ENCODE measurements around the gene RGS17. TPM values are rescaled to one million over a fixed set of nuclear protein-coding genes. Genes with fewer than 3 reads are reported as not detected.

RGS17 gene
- total and polyA plus RNA-seq, 4 experiments from 2014 or later, result not detected

DNA sequence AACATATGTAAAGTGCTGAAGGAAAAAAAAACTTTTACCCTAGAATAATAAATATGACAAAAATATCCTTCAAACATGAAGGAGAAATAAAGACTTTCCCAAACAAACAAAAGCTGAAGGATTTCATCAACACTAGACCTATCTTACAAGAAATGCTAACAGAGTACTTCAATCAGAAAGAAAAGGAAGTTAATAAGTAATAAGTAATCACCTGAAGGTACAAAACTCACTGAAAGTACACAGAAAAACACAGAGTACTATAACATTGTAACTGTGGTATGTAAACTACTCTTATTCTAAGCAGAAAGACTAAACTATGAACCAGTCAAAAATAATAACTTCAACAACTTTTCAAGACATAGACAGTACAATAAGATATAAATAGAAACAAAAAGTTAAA lies 67.1 kb downstream of the RGS17 start:
- no peaks in the 10 kb centered on the region for H3K4me1 Mint-ChIP-seq
- CTCF ChIA-PET (ENCODE audit: partially characterized antibody), result no interaction called here
- H3K27ac Mint-ChIP-seq, result no peak overlapping the region
- Histone ChIP-seq H3K27me3 (ENCODE audit: insufficient read depth, low read length) (no peaks in the 10 kb centered on the region), H3K4me3 (ENCODE audit: low read length in 2 of 2) (no peak overlapping the region), H3K4me1 (ENCODE audit: insufficient read depth, low read length) (no peaks in the 10 kb centered on the region), H3K9me3 (ENCODE audit: control insufficient read depth in 1 of 2, low read length in 2 of 2) (no peaks in the 10 kb centered on the region), H3K27ac (ENCODE audit: low read depth, low read length) (no peak overlapping the region), H3K36me3 (ENCODE audit: insufficient read depth, low read length) (no peaks in the 10 kb centered on the region)
- no peak for DNase-seq
- peaks cover 0 to 20% (median 5%) of the 10 kb centered on the region in 8 donors for H3K9me3 Mint-ChIP-seq
- H3K36me3 Mint-ChIP-seq, result no peaks in the 10 kb centered on the region
- peaks cover 4 to 17% of the 10 kb centered on the region in 2 donors for H3K27me3 Mint-ChIP-seq
- intact Hi-C loops (cut with micrococcal nuclease), result no loop called here
- no peak overlapping the region for H3K4me3 Mint-ChIP-seq
- POLR2A ChIA-PET (ENCODE audit: partially characterized antibody), result no interaction called here

DNA sequence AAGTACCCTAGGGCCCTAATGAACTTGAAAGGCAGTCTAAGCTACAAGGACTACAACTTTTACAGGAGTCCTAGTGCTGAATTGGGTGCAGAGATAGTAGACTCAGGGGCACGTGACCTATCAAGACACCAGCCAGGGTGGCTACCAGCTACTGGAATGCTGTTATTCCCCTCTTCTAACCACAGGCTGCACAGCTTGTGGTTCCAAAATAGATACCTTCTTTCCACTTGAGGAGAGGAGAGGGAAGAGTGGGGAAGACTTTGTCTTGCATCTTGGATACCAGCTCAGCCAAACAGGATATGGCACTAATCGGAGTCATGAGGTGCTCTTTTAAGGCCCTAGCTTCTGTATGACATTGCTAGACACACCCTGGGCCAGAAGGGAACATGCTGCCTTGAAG lies 68.6 kb downstream of the RGS17 start:
- H3K27ac Mint-ChIP-seq, result no peak overlapping the region
- H3K27ac ChIP-seq (ENCODE audit: low read depth, low read length), result no peak overlapping the region
- H3K36me3 ChIP-seq (ENCODE audit: insufficient read depth, low read length), result no peaks in the 10 kb centered on the region
- ChIA-PET POLR2A (ENCODE audit: partially characterized antibody) (no interaction called here), CTCF (ENCODE audit: partially characterized antibody) (no interaction called here)
- no peaks in the 10 kb centered on the region for H3K4me1 Mint-ChIP-seq
- no peaks in the 10 kb centered on the region for H3K36me3 Mint-ChIP-seq
- H3K4me3 Mint-ChIP-seq, result no peak overlapping the region
- H3K9me3 ChIP-seq (ENCODE audit: control insufficient read depth in 1 of 2, low read length in 2 of 2), result no peaks in the 10 kb centered on the region
- peaks cover 0 to 20% (median 5%) of the 10 kb centered on the region in 8 donors for H3K9me3 Mint-ChIP-seq
- H3K4me3 ChIP-seq (ENCODE audit: low read length in 2 of 2), result no peak overlapping the region
- peaks cover 4 to 18% of the 10 kb centered on the region in 2 donors for H3K27me3 Mint-ChIP-seq
- DNase-seq, result no peak
- no peaks in the 10 kb centered on the region for H3K4me1 ChIP-seq (ENCODE audit: insufficient read depth, low read length)
- no peaks in the 10 kb centered on the region for H3K27me3 ChIP-seq (ENCODE audit: insufficient read depth, low read length)
- intact Hi-C loops (cut with micrococcal nuclease), result no loop called here

DNA sequence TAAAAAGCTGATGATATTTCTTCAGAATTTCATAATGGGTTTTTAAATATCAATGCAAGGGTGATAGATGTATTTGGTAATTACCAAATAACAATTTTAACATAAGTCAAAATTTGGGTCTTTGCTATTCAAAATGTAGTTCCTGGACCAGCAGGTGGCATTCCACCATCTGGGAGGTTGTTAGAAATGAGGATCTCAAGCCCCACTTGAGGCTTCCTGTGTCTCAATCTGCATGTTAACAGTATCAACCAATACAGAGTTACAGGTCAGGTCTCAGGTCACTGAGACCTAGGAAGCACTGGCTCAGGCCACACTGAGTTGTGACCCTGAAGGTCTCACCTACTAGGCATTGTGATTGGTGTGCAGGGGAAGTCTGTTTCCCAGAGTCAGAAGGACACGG lies 71.3 kb downstream of the RGS17 start:
- no peaks in the 10 kb centered on the region for H3K4me1 ChIP-seq (ENCODE audit: insufficient read depth, low read length)
- DNase-seq, result no peak
- ChIA-PET CTCF (ENCODE audit: partially characterized antibody) (interaction anchor here (0.7 kb wide), 1 partner anchor 12 kb away, joined by 3 read pairs; no protein-coding TSS in a partner anchor), POLR2A (ENCODE audit: partially characterized antibody) (no interaction called here)
- no peak overlapping the region for H3K27ac ChIP-seq (ENCODE audit: low read depth, low read length)
- H3K36me3 ChIP-seq (ENCODE audit: insufficient read depth, low read length), result no peaks in the 10 kb centered on the region
- no peaks in the 10 kb centered on the region for H3K4me1 Mint-ChIP-seq
- intact Hi-C loops (cut with micrococcal nuclease), result no loop called here
- no peak overlapping the region for H3K27ac Mint-ChIP-seq
- H3K9me3 Mint-ChIP-seq, result peaks cover 0 to 13% (median 3%) of the 10 kb centered on the region in 8 donors
- H3K4me3 Mint-ChIP-seq, result no peak overlapping the region
- no peaks in the 10 kb centered on the region for H3K9me3 ChIP-seq (ENCODE audit: control insufficient read depth in 1 of 2, low read length in 2 of 2)
- H3K4me3 ChIP-seq (ENCODE audit: low read length in 2 of 2), result no peak overlapping the region
- H3K36me3 Mint-ChIP-seq, result no peaks in the 10 kb centered on the region
- no peaks in the 10 kb centered on the region for H3K27me3 ChIP-seq (ENCODE audit: insufficient read depth, low read length)
- H3K27me3 Mint-ChIP-seq, result peaks cover 1 to 14% of the 10 kb centered on the region in 2 donors

DNA sequence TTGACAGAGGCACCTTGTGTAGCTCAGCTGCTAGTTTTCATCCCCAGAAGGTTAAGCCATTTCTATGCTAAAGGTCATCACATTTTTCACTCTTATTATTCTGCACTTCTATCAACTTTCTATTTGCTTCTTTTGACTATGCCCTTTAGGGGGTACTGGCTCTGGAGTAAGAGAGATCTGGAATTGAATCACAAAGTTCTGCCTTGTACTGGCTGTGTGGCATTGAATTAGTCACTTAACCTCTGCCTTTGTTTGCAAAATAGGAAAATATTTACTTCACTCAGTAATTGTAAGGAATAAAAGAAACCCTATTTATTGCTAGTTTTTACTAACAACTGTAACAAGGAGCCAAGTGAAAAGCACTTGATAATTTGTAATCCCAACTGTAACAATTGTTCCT lies 71.8 kb downstream of the RGS17 start:
- Mint-ChIP-seq H3K4me3 (no peak overlapping the region), H3K27ac (no peak overlapping the region), H3K27me3 (peaks cover 1 to 16% of the 10 kb centered on the region in 2 donors), H3K9me3 (peaks cover 0 to 13% (median 3%) of the 10 kb centered on the region in 8 donors), H3K4me1 (no peaks in the 10 kb centered on the region), H3K36me3 (no peaks in the 10 kb centered on the region)
- CTCF ChIA-PET (ENCODE audit: partially characterized antibody), result no interaction called here
- intact Hi-C loops (cut with micrococcal nuclease), result no loop called here
- Histone ChIP-seq H3K4me3 (ENCODE audit: low read length in 2 of 2) (no peak overlapping the region), H3K4me1 (ENCODE audit: insufficient read depth, low read length) (no peaks in the 10 kb centered on the region), H3K27me3 (ENCODE audit: insufficient read depth, low read length) (no peaks in the 10 kb centered on the region), H3K36me3 (ENCODE audit: insufficient read depth, low read length) (no peaks in the 10 kb centered on the region), H3K27ac (ENCODE audit: low read depth, low read length) (no peak overlapping the region), H3K9me3 (ENCODE audit: control insufficient read depth in 1 of 2, low read length in 2 of 2) (no peaks in the 10 kb centered on the region)
- DNase-seq, result no peak
- POLR2A ChIA-PET (ENCODE audit: partially characterized antibody), result no interaction called here

DNA sequence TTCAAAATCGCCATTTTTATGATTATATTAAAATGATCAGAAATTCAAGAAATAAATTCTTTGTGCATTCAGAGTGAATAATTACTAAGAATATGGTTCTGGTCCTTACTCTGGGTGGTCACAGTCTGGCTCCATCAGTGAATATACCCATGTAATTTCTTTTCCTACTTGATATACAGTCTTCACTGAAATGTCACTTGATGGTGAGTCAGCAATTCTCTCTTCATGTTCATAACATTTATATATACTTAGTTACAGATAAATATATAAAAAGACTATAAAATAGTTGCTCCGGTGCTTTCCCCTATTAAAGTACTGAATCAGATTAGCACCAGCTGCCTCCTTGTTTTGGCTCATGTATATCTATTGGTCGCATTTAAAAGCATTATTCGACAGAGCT lies 72.2 kb downstream of the RGS17 start:
- Mint-ChIP-seq H3K9me3 (peaks cover 0 to 11% (median 3%) of the 10 kb centered on the region in 8 donors), H3K4me3 (no peak overlapping the region), H3K36me3 (no peaks in the 10 kb centered on the region), H3K4me1 (no peaks in the 10 kb centered on the region), H3K27me3 (peaks cover 1 to 16% of the 10 kb centered on the region in 2 donors), H3K27ac (no peak overlapping the region)
- DNase-seq, result no peak
- Histone ChIP-seq H3K27me3 (ENCODE audit: insufficient read depth, low read length) (no peaks in the 10 kb centered on the region), H3K9me3 (ENCODE audit: control insufficient read depth in 1 of 2, low read length in 2 of 2) (no peaks in the 10 kb centered on the region), H3K36me3 (ENCODE audit: insufficient read depth, low read length) (no peaks in the 10 kb centered on the region), H3K27ac (ENCODE audit: low read depth, low read length) (no peak overlapping the region), H3K4me3 (ENCODE audit: low read length in 2 of 2) (no peak overlapping the region), H3K4me1 (ENCODE audit: insufficient read depth, low read length) (no peaks in the 10 kb centered on the region)
- ChIA-PET CTCF (ENCODE audit: partially characterized antibody) (no interaction called here), POLR2A (ENCODE audit: partially characterized antibody) (no interaction called here)
- intact Hi-C loops (cut with micrococcal nuclease), result no loop called here

DNA sequence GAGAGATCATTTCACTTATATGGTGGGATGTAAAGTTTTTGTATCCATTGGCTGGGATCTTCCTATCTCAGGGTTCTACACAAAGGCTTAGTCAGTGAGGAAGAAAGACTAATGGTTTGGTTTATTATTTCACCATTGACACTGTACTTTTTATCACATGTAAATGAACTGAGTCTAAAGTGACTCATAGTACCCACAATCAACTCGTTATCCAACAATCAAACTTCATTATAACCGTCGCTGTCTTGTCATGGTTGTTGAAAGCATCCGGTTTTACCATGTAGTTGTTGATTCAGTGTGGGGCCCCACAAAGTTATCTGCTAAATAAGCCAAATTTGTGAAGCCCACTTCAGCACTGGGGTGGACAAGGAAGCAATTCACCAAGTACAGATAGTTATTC lies 72.8 kb downstream of the RGS17 start:
- POLR2A ChIA-PET (ENCODE audit: partially characterized antibody), result no interaction called here
- no peaks in the 10 kb centered on the region for H3K36me3 ChIP-seq (ENCODE audit: insufficient read depth, low read length)
- H3K27me3 ChIP-seq (ENCODE audit: insufficient read depth, low read length), result no peaks in the 10 kb centered on the region
- no peaks in the 10 kb centered on the region for H3K4me1 ChIP-seq (ENCODE audit: insufficient read depth, low read length)
- Mint-ChIP-seq H3K27ac (no peak overlapping the region), H3K9me3 (peaks cover 0 to 5% (median 3%) of the 10 kb centered on the region in 8 donors), H3K4me3 (no peak overlapping the region), H3K36me3 (no peaks in the 10 kb centered on the region), H3K27me3 (peaks cover 1 to 12% of the 10 kb centered on the region in 2 donors), H3K4me1 (no peaks in the 10 kb centered on the region)
- DNase-seq, result no peak
- CTCF ChIA-PET (ENCODE audit: partially characterized antibody), result no interaction called here
- intact Hi-C loops (cut with micrococcal nuclease), result no loop called here
- H3K27ac ChIP-seq (ENCODE audit: low read depth, low read length), result no peak overlapping the region
- H3K4me3 ChIP-seq (ENCODE audit: low read length in 2 of 2), result no peak overlapping the region
- no peaks in the 10 kb centered on the region for H3K9me3 ChIP-seq (ENCODE audit: control insufficient read depth in 1 of 2, low read length in 2 of 2)

DNA sequence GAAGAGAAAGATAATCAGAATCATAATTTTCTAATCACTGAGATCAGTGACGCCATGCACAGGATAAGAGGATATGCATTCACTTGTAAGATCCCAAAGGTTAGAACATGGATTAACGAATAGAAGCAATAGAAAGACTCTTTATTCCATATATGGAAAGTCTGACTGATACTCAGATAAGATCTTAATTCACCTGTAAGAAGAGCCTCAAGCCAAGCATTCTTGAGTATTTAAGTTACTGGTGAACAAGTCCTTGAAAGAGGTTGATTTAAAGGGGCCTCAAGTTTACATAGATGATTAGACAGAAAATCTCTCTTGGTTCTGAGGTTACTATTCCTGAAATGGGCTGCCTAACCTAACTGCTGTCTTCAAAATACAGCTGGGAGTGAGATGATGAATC lies 74.8 kb downstream of the RGS17 start:
- Mint-ChIP-seq H3K9me3 (peaks cover 0 to 3% (median 0%) of the 10 kb centered on the region in 8 donors), H3K36me3 (no peaks in the 10 kb centered on the region), H3K27ac (no peak overlapping the region), H3K4me1 (no peaks in the 10 kb centered on the region), H3K27me3 (peaks cover 1 to 8% of the 10 kb centered on the region in 2 donors), H3K4me3 (no peak overlapping the region)
- ChIA-PET CTCF (ENCODE audit: partially characterized antibody) (no interaction called here), POLR2A (ENCODE audit: partially characterized antibody) (no interaction called here)
- Histone ChIP-seq H3K9me3 (ENCODE audit: control insufficient read depth in 1 of 2, low read length in 2 of 2) (no peaks in the 10 kb centered on the region), H3K4me1 (ENCODE audit: insufficient read depth, low read length) (no peaks in the 10 kb centered on the region), H3K36me3 (ENCODE audit: insufficient read depth, low read length) (no peaks in the 10 kb centered on the region), H3K27me3 (ENCODE audit: insufficient read depth, low read length) (no peaks in the 10 kb centered on the region), H3K27ac (ENCODE audit: low read depth, low read length) (no peak overlapping the region), H3K4me3 (ENCODE audit: low read length in 2 of 2) (no peak overlapping the region)
- intact Hi-C loops (cut with micrococcal nuclease), result no loop called here
- DNase-seq, result no peak

DNA sequence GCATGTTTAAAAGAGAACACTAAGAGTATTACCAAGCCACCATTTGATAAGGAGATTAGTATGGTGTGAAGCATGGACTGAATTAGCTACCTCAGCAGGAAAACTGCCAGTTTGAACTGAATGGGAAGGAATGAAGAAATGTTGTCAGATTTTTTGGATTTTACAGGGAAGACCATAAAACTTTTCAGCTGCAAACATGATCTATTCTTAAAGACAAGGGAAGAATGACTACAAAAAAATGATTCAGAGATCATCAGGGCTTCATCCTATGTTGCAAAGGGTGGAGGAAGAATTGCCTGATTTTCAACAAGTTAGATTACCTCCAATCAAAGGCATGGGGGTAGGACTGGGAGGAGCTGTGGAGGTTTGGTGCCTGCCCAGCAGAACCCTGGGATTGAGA lies 79.3 kb downstream of the RGS17 start:
- intact Hi-C loops (cut with micrococcal nuclease), result no loop called here
- Histone ChIP-seq H3K4me1 (ENCODE audit: insufficient read depth, low read length) (no peaks in the 10 kb centered on the region), H3K9me3 (ENCODE audit: control insufficient read depth in 1 of 2, low read length in 2 of 2) (no peaks in the 10 kb centered on the region), H3K27me3 (ENCODE audit: insufficient read depth, low read length) (no peaks in the 10 kb centered on the region), H3K27ac (ENCODE audit: low read depth, low read length) (no peak overlapping the region), H3K36me3 (ENCODE audit: insufficient read depth, low read length) (no peaks in the 10 kb centered on the region), H3K4me3 (ENCODE audit: low read length in 2 of 2) (no peak overlapping the region)
- Mint-ChIP-seq H3K4me3 (no peak overlapping the region), H3K27ac (no peak overlapping the region), H3K27me3 (peaks cover 0 to 4% of the 10 kb centered on the region in 2 donors), H3K9me3 (peaks cover 0 to 3% (median 0%) of the 10 kb centered on the region in 8 donors), H3K36me3 (no peaks in the 10 kb centered on the region), H3K4me1 (no peaks in the 10 kb centered on the region)
- DNase-seq, result no peak
- ChIA-PET POLR2A (ENCODE audit: partially characterized antibody) (no interaction called here), CTCF (ENCODE audit: partially characterized antibody) (no interaction called here)

Data from CD4-positive, alpha-beta memory T cell (primary cell).